ENCODE measurements around the gene ALG3. TPM values are rescaled to one million over a fixed set of nuclear protein-coding genes. Genes with fewer than 3 reads are reported as not detected.

The ALG3 gene
- total and polyA plus RNA-seq, 10 donors: 18.7 to 59.0 (median 25.7) TPM

DNA sequence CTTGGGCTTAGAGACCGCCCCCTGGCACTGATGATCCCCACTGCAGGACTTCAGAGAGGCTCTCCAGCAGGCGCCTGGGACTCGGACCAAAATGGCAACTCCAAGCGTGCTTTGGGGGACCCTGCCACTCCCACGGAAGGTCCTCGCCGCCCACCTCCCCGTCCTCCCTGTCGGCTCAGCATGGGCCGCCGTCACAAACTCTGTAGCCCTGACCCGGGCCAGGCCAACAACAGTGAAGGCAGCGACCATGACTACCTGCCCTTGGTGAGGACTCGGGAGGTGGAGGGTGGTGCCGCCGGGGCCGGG lies 7.7 kb downstream of the ALG3 start:
- 51 to 83% (median 66%) methylated on average over 11 to 17 of the region's 17 CpGs for WGBS, 5 donors
- peaks cover 0 to 50% (median 37%) of the 10 kb centered on the region in 6 donors for H3K36me3 ChIP-seq
- no peak overlapping the region for H3K27ac ChIP-seq
- H3K4me1 ChIP-seq: peaks cover 0 to 14% (median 8%) of the 10 kb centered on the region in 6 donors
- peak overlapping the region in 1 of 8 donors; percentile 17 for H3K4me3 ChIP-seq
- no peaks in the 10 kb centered on the region for H3K9me3 ChIP-seq
- H3K27me3 ChIP-seq (replicated peaks in 1 of 7): peaks cover 0 to 10% (median 0%) of the 10 kb centered on the region in 7 donors
- intact Hi-C loops (cut with DNase I; ENCODE audit: low total_unique reads): loop anchor here (10.0 kb wide), 1 partner anchor 86 kb away; the partner anchor contains the start of gene DVL3
- TF ChIP-seq, protein P1, sequence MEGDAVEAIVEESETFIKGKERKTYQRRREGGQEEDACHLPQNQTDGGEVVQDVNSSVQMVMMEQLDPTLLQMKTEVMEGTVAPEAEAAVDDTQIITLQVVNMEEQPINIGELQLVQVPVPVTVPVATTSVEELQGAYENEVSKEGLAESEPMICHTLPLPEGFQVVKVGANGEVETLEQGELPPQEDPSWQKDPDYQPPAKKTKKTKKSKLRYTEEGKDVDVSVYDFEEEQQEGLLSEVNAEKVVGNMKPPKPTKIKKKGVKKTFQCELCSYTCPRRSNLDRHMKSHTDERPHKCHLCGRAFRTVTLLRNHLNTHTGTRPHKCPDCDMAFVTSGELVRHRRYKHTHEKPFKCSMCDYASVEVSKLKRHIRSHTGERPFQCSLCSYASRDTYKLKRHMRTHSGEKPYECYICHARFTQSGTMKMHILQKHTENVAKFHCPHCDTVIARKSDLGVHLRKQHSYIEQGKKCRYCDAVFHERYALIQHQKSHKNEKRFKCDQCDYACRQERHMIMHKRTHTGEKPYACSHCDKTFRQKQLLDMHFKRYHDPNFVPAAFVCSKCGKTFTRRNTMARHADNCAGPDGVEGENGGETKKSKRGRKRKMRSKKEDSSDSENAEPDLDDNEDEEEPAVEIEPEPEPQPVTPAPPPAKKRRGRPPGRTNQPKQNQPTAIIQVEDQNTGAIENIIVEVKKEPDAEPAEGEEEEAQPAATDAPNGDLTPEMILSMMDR (IDR thresholded peaks at IDR 0.05 in 8 of 11, conservative IDR thresholded peaks at IDR 0.05 in 3 of 11): no peak
- TF ChIP-seq POLR2A (IDR thresholded peaks at IDR 0.05) (no peak), POLR2AphosphoS5 (IDR thresholded peaks at IDR 0.05) (no peak)
- peak; percentile 73 for DNase-seq

DNA sequence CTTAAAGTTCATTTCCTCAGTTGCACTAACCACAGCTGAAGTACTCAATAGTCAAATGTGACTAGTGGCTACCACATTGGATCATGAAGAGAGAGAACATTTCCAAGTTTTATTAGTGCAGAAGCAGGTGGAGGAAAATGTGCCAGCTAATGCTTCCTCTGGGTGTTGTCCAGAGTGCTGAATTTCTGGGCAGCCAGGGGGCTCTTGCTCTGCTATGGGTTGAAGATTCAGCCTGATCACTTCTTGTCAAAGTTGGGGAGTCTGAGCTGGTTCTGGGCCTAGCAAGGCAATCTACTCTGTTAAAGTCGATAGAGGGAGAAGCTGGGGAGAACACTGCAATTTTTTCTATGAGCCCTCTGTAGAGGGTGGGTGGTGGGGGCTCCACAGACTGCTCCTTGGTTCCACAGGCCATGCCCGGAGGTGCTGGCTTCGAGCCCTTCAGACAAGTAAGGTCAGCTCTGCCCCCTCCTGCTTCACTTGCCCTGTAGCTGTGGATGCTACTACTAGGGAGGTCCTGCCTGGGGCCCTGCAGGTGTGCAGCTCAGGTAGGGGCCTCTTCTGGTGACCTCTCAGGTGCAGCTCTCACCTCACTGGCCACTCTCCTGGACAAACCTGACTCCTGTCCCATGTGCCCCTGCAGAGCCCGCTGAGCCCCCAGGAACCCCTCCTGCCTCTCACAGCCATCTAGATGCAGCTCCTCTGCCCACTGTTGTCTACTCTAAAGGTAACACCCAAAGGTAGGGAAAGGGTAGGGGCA lies 8.2 kb downstream of the ALG3 start:
- DNase-seq: peak; percentile 54
- Histone ChIP-seq H3K9me3 (no peaks in the 10 kb centered on the region), H3K36me3 (peaks cover 0 to 45% (median 35%) of the 10 kb centered on the region in 6 donors), H3K4me1 (peaks cover 0 to 13% (median 8%) of the 10 kb centered on the region in 6 donors), H3K27ac (no peak overlapping the region), H3K27me3 (replicated peaks in 1 of 7) (peaks cover 0 to 12% (median 0%) of the 10 kb centered on the region in 7 donors), H3K4me3 (no peak overlapping the region)
- TF ChIP-seq POLR2A (IDR thresholded peaks at IDR 0.05): no peak
- TF ChIP-seq, protein P1 (IDR thresholded peaks at IDR 0.05 in 8 of 11, conservative IDR thresholded peaks at IDR 0.05 in 3 of 11): no peak
- WGBS, 5 donors: 71 to 81% (median 77%) methylated on average over 2 to 4 of the region's 4 CpGs
- intact Hi-C loops (cut with DNase I; ENCODE audit: low total_unique reads): loop anchor here (10.0 kb wide), 1 partner anchor 86 kb away; the partner anchor contains the start of gene DVL3

DNA sequence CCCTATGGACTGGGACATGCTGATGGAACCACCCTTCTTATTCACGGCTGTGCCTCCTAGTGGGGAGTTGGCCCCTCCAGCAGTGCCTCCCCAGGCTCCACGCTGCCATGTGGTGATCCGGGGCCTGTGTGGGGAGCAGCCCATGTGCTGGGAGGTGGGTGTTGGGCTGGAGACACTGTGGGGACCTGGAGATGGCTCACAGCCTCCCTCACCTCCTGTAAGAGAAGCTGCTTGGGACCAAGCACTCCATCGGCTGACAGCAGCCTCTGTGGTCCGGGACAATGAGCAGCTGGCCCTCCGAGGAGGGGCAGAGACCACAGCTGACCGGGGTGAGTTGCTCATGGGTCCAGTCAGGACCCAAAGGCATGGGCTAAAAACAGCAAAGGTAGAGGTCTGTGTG lies 9.1 kb downstream of the ALG3 start:
- TF ChIP-seq POLR2AphosphoS5 (IDR thresholded peaks at IDR 0.05) (peak in 1 of 3 donors; percentile 52), POLR2A (IDR thresholded peaks at IDR 0.05) (no peak)
- TF ChIP-seq, protein P1 (IDR thresholded peaks at IDR 0.05 in 8 of 11, conservative IDR thresholded peaks at IDR 0.05 in 3 of 11): no peak
- Histone ChIP-seq H3K9me3 (no peaks in the 10 kb centered on the region), H3K27ac (no peak overlapping the region), H3K4me1 (peaks cover 0 to 13% (median 8%) of the 10 kb centered on the region in 6 donors), H3K36me3 (peaks cover 0 to 36% (median 27%) of the 10 kb centered on the region in 6 donors), H3K4me3 (no peak overlapping the region), H3K27me3 (replicated peaks in 1 of 7) (peaks cover 0 to 19% (median 0%) of the 10 kb centered on the region in 7 donors)
- intact Hi-C loops (cut with DNase I; ENCODE audit: low total_unique reads): loop anchor here (10.0 kb wide), 1 partner anchor 85 kb away; the partner anchor contains the start of gene DVL3
- WGBS, 5 donors: 79 to 89% (median 83%) methylated on average over 5 to 7 of the region's 7 CpGs
- no peak for DNase-seq

DNA sequence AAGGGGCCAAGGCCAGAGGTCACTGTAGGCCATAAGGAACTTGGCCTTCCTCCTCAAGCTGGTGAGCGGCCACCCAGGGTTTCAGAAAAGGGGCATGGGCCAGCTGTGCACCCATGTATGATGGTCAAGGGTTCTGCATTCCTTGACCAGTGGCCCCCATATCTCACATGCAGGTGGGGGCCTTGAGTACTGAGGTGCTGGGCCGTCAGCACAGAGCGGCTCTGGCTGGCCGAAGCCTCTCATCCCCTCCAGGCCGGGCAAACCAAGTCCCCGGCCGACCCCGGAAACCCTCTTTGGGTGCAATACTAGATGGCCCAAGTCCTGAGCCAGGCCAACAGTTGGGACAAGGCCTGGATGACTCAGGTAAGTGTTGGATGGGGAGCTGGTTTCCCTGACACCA lies 9.5 kb downstream of the ALG3 start:
- no peak for DNase-seq
- 88 to 94% (median 92%) methylated on average over 7 to 8 of the region's 8 CpGs for WGBS, 5 donors
- Histone ChIP-seq H3K27ac (no peak overlapping the region), H3K4me1 (peaks cover 0 to 13% (median 8%) of the 10 kb centered on the region in 6 donors), H3K4me3 (no peak overlapping the region), H3K36me3 (peaks cover 0 to 31% (median 23%) of the 10 kb centered on the region in 6 donors), H3K27me3 (replicated peaks in 1 of 7) (peaks cover 0 to 24% (median 0%) of the 10 kb centered on the region in 7 donors), H3K9me3 (no peaks in the 10 kb centered on the region)
- TF ChIP-seq, protein P1 (IDR thresholded peaks at IDR 0.05 in 8 of 11, conservative IDR thresholded peaks at IDR 0.05 in 3 of 11): no peak
- TF ChIP-seq POLR2AphosphoS5 (IDR thresholded peaks at IDR 0.05) (no peak), POLR2A (IDR thresholded peaks at IDR 0.05) (no peak)
- intact Hi-C loops (cut with DNase I; ENCODE audit: low total_unique reads): no loop called here

Measured in spleen (tissue), 11 donors.